Subcutaneous adipose tissue (tissue), 4 donors: ENCODE data around the gene LRRC8D. TPM values are rescaled to one million over a fixed set of nuclear protein-coding genes. Genes with fewer than 3 reads are reported as not detected.

Experiments
- CTCF ChIP-seq: fragments of 450-650 bp; IDR thresholded peaks from one replicate; pipeline ENCODE4 v1.5.1; 2016; ENCODE audit warnings: low read depth, mild to moderate bottlenecking, control low read depth, antibody characterized with exemption, moderate library complexity
- total RNA-seq, 4 donors: library from RNA; depleted of rRNA; stranded (reverse); fragments of >200 nt; gene quantifications; one replicate each; pipeline ENCODE4 v1.1.0, GENCODE V29; 2016

Gene LRRC8D
- total RNA-seq, 4 donors from 2014 or later, result 7.5 to 12.4 (median 9.2) TPM

- no peak for TF ChIP-seq CTCF
Measured at GRCh38 chr1:89948722-89949345, 128.0 kb downstream of the LRRC8D start.

- no peak for TF ChIP-seq CTCF
Measured at GRCh38 chr1:89949991-89950624, 129.3 kb downstream of the LRRC8D start.

GRCh38 chr1:89950703-89951102, 129.9 kb downstream of the LRRC8D start:
- no peak for TF ChIP-seq CTCF

- no peak for TF ChIP-seq CTCF
Measured at GRCh38 chr1:89951766-89952604, 131.2 kb downstream of the LRRC8D start.

- TF ChIP-seq CTCF, result no peak
Measured at GRCh38 chr1:89952605-89953130, 131.8 kb downstream of the LRRC8D start.

DNA sequence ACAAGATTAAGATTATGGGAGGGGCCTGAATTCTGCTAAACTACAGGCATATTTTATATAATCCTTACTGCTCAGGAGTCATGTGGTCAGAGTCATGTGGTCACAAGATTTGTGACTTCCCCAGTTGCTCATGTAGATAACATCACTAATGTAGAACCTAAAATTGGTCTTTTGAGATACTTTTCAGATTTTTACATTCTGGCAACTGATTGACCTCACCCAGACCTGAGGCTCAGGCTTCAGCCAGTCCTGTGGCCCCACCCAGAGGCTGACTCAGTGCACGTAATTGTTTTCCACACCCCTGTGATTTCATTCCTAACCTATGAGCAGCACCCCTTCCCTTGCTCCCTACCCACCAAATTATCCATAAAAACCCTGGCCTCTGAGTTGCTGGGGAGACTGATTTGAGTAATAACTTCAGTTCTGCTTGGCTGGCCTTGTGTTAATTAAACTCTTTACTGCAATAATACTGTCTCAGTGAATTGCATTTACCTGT, 132.3 kb downstream of the LRRC8D start:
- no peak for TF ChIP-seq CTCF

DNA sequence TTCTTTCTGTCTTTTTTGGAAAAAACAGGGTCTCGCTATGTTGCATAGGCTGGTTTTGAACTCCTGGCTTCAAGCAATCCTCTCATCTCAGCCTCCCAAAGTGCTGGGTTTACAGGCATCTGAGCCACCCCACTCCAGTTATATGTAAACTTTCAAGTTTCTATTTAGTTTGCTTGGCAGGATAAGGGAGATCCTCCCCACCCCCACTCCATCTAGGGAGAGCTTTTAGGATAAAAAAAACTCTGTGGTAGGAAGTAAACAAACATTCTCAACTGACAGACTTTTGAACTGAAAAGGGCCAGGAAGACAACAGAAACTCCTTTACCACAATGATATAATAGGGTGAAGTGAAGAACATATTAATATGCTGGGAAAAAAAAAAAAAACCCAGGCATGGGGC, 133.1 kb downstream of the LRRC8D start:
- no peak for TF ChIP-seq CTCF
